ENCODE measurements around the gene PLA2G4C. TPM values are rescaled to one million over a fixed set of nuclear protein-coding genes. Genes with fewer than 3 reads are reported as not detected.

Gene PLA2G4C
- total RNA-seq = 11.5 TPM

GRCh38 chr19:48110350-48110966 lies at the start of gene PLA2G4C:
Gene PLA2G4C, minus strand, starts transcription at chr19:48110817. Its CDS starts 4,288 bp downstream, at chr19:48106529.
- DNase-seq (ENCODE audit: low spot score) = peak; percentile 89

GRCh38 chr19:48158210-48158790 lies 47.7 kb upstream of the PLA2G4C start:
- DNase-seq (ENCODE audit: low spot score) = no peak

GRCh38 chr19:48154003-48154402 lies 43.4 kb upstream of the PLA2G4C start:
- DNase-seq (ENCODE audit: low spot score) = no peak

- peak; percentile 62 for DNase-seq (ENCODE audit: low spot score)
Observed at GRCh38 chr19:48152551-48152950, 41.9 kb upstream of the PLA2G4C start.

- DNase-seq (ENCODE audit: low spot score) = no peak
Observed at GRCh38 chr19:48149430-48149829, 38.8 kb upstream of the PLA2G4C start.

- DNase-seq (ENCODE audit: low spot score) = no peak
Observed at GRCh38 chr19:48148576-48148975, 38.0 kb upstream of the PLA2G4C start.

- DNase-seq (ENCODE audit: low spot score) = no peak
Observed at GRCh38 chr19:48147597-48148175, 37.1 kb upstream of the PLA2G4C start.

GRCh38 chr19:48139053-48139452 lies 28.4 kb upstream of the PLA2G4C start:
- no peak for DNase-seq (ENCODE audit: low spot score)

GRCh38 chr19:48137411-48137810 lies 26.8 kb upstream of the PLA2G4C start:
- DNase-seq (ENCODE audit: low spot score) = no peak

- DNase-seq (ENCODE audit: low spot score) = no peak
Observed at GRCh38 chr19:48136547-48136946, 25.9 kb upstream of the PLA2G4C start.

- no peak for DNase-seq (ENCODE audit: low spot score)
Observed at GRCh38 chr19:48135411-48135810, 24.8 kb upstream of the PLA2G4C start.

GRCh38 chr19:48133094-48133493 lies 22.5 kb upstream of the PLA2G4C start:
- DNase-seq (ENCODE audit: low spot score) = no peak

GRCh38 chr19:48127561-48127960 lies 16.9 kb upstream of the PLA2G4C start:
- DNase-seq (ENCODE audit: low spot score) = no peak

GRCh38 chr19:48123907-48124651 lies 13.5 kb upstream of the PLA2G4C start:
- DNase-seq (ENCODE audit: low spot score) = no peak

GRCh38 chr19:48122421-48122820 lies 11.8 kb upstream of the PLA2G4C start:
- no peak for DNase-seq (ENCODE audit: low spot score)

- DNase-seq (ENCODE audit: low spot score) = no peak
Observed at GRCh38 chr19:48121909-48122371, 11.3 kb upstream of the PLA2G4C start.

- no peak for DNase-seq (ENCODE audit: low spot score)
Observed at GRCh38 chr19:48121066-48121465, 10.4 kb upstream of the PLA2G4C start.

GRCh38 chr19:48120505-48120904 lies 9.9 kb upstream of the PLA2G4C start:
- DNase-seq (ENCODE audit: low spot score) = no peak

GRCh38 chr19:48118131-48118517 lies 7.5 kb upstream of the PLA2G4C start:
- no peak for DNase-seq (ENCODE audit: low spot score)

- no peak for DNase-seq (ENCODE audit: low spot score)
Observed at GRCh38 chr19:48117515-48118130, 7.0 kb upstream of the PLA2G4C start.

- DNase-seq (ENCODE audit: low spot score) = no peak
Observed at GRCh38 chr19:48113190-48113917, 2.7 kb upstream of the PLA2G4C start.
